K562 (cell line): Measurements from ENCODE around the gene EEF2K. TPM values are rescaled to one million over a fixed set of nuclear protein-coding genes. Genes with fewer than 3 reads are reported as not detected.

ENCODE experiments used
- BCOR ChIP-seq: fragments of 450-650 bp; IDR thresholded peaks from 2 replicates; pipeline ENCODE4 v1.6.1; 2016
- BHLHE40 ChIP-seq: IDR thresholded peaks from 2 replicates; pipeline ENCODE4 v1.6.1; 2011; ENCODE audit warnings: low read length, improper control_type of control experiment
- CLOCK ChIP-seq: fragments of 250-450 bp; sonication (Bioruptor Pico); IDR thresholded peaks from 2 replicates; pipeline ENCODE4 v1.4.0; 2020; ENCODE audit warnings: mild to moderate bottlenecking, moderate library complexity, borderline replicate concordance
- GTF2B ChIP-seq: IDR thresholded peaks from 2 replicates; pipeline ENCODE4 v1.6.1; 2011; ENCODE audit not compliant: insufficient read length; ENCODE audit errors: extremely low read depth
- JUND ChIP-seq, 2 experiments: IDR thresholded peaks; 2 replicates in 1 of 2; 3 replicates in 1 of 2; pipeline ENCODE4 v1.6.1; 2011; ENCODE audit warnings: borderline replicate concordance in 2 of 2, low read depth in 2 of 2, low read length in 2 of 2, improper control_type of control experiment in 1 of 2, missing biosample characterization in 1 of 2, missing genetic modification characterization in 1 of 2, missing genetic modification reagents in 1 of 2
- KLF6 ChIP-seq: fragments of 250-450 bp; sonication (Bioruptor Pico); IDR thresholded peaks from 2 replicates; pipeline ENCODE4 v1.4.0; 2020; ENCODE audit warnings: mild to moderate bottlenecking, moderate library complexity, borderline replicate concordance
- MECOM ChIP-seq: fragments of 250-450 bp; sonication (Bioruptor Pico); IDR thresholded peaks from 2 replicates; pipeline ENCODE4 v1.8.0; 2022; ENCODE audit warnings: inconsistent platforms
- MTA3 ChIP-seq: fragments of 450-650 bp; formaldehyde crosslinking; IDR thresholded peaks from 2 replicates; pipeline ENCODE4 v1.6.1; 2017; ENCODE audit warnings: mild to moderate bottlenecking, borderline replicate concordance
- PHF20 ChIP-seq: fragments of 450-650 bp; IDR thresholded peaks from 2 replicates; pipeline ENCODE4 v1.6.1; 2018; ENCODE audit not compliant: partially characterized antibody
- SMARCB1 ChIP-seq: IDR thresholded peaks from 2 replicates; pipeline ENCODE4 v1.6.1; 2011; ENCODE audit warnings: improper control_type of control experiment, low read depth; ENCODE audit not compliant: insufficient read length
- TEAD4 ChIP-seq, 2 experiments: sonication (generic) in 1 of 2; formaldehyde crosslinking in 1 of 2; IDR thresholded peaks; 2 replicates each; pipeline versions ENCODE4 v1.6.1 to v1.8.0; 2012 to 2022; ENCODE audit warnings: borderline replicate concordance in 1 of 2, inconsistent platforms in 1 of 2, low read length in 1 of 2, mild to moderate bottlenecking in 1 of 2, missing genetic modification reagents in 1 of 2
- ZNF318 ChIP-seq, 2 experiments: fragments of 450-650 bp; IDR thresholded peaks; 2 replicates each; pipeline ENCODE4 v1.6.1; 2016; ENCODE audit warnings: mild to moderate bottlenecking in 2 of 2, borderline replicate concordance in 1 of 2, low read depth in 1 of 2, moderate library complexity in 1 of 2
- ZNF561 ChIP-seq: fragments of 450-650 bp; formaldehyde crosslinking; conservative IDR thresholded peaks from 2 replicates; pipeline ENCODE4 v1.4.0; 2020; ENCODE audit warnings: mild to moderate bottlenecking, moderate library complexity
- polyA plus RNA-seq, 8 experiments: library from polyadenylated mRNA; depleted of rRNA in 4 of 8; stranded (reverse) in 5 of 8; unstranded in 3 of 8; fragments of >200 nt; fragmentation: Nextera tagmentation in 2 of 8; fragmentation: Illumina TruSeq in 1 of 8; extraction: Ambion mirVana in 2 of 8; extraction: Trizol in 1 of 8; gene quantifications; 2 replicates each; pipeline versions ENCODE4 v1.2.1 to v1.2.3, GENCODE V29; 2011 to 2014; ENCODE audit warnings: inconsistent platforms in 1 of 8, missing spikeins in 1 of 8
- total RNA-seq, 7 experiments: library from RNA; depleted of rRNA in 6 of 7; stranded (reverse); fragments of >200 nt in 6 of 7; fragmentation: Illumina TruSeq in 2 of 7; extraction: Trizol in 2 of 7; gene quantifications; 2 replicates each; pipeline versions ENCODE4 v1.2.1 to v1.2.3, GENCODE V29; 2011 to 2021; ENCODE audit warnings: low replicate concordance in 1 of 7

Gene EEF2K
- total and polyA plus RNA-seq, 9 of the 15 experiments (the other 6 are each of a cell fraction or from before 2014, with no cell fraction given), result 3.0 to 35.2 (median 12.2) TPM

- TF ChIP-seq ZNF318 (IDR thresholded peaks at IDR 0.05; ENCODE audit: borderline replicate concordance in 1 of 2, low read depth in 1 of 2) (no peak), CLOCK (CRISPR knock-in tag) (no peak), MECOM (CRISPR knock-in tag) (no peak), PHF20 (peak; percentile 44), MTA3 (peak; percentile 69; the same call in 1 of the 2 replicates), GTF2B (no peak), KLF6 (CRISPR knock-in tag) (no peak), SMARCB1 (no peak), BCOR (no peak; the same call in none of the 2 replicates), TEAD4 (IDR thresholded peaks at IDR 0.05; ENCODE audit: low read length) (peak; percentile 10), TEAD4 (CRISPR knock-in tag; IDR thresholded peaks at IDR 0.05; ENCODE audit: borderline replicate concordance) (peak; percentile 65), ZNF561 (CRISPR knock-in tag) (no peak), JUND (IDR thresholded peaks at IDR 0.05; ENCODE audit: borderline replicate concordance, low read depth, low read length) (peak; percentile 81), JUND (tag; IDR thresholded peaks at IDR 0.05; ENCODE audit: borderline replicate concordance, low read depth, low read length) (peak; percentile 48; the same call in 1 of the 3 replicates), BHLHE40 (peak; percentile 87)
Observed at GRCh38 chr16:22297114-22297870, 91.2 kb downstream of the EEF2K start, which contains the start of gene POLR3E (continued).
